Smooth muscle cell (in vitro differentiated cells): ENCODE results near the gene ANAPC2. TPM values are rescaled to one million over a fixed set of nuclear protein-coding genes. Genes with fewer than 3 reads are reported as not detected.

Experiments
- DNase-seq: peaks from one replicate; lab custom pipeline; 2025; ENCODE audit not compliant: unreplicated experiment; lab: John Stamatoyannopoulos, UW
- H2AFZ ChIP-seq: fragments of 200-600 bp; sonication (generic); 2 replicates; pipeline ENCODE4 v1.6.0; 2016; ENCODE audit warnings: antibody characterized with exemption, low read depth, mild to moderate bottlenecking
- H3F3A ChIP-seq: fragments of 200-600 bp; sonication (generic); 2 replicates; pipeline ENCODE4 v1.6.0; 2017; ENCODE audit warnings: antibody characterized with exemption, low read depth
- H3K27ac ChIP-seq: fragments of 200-600 bp; sonication (generic); 2 replicates; pipeline ENCODE4 v1.5.1; 2016; ENCODE audit warnings: low read depth, mild to moderate bottlenecking
- H3K27me3 ChIP-seq: fragments of 200-600 bp; sonication (generic); 2 replicates; pipeline ENCODE4 v1.6.1; 2016; ENCODE audit warnings: low read depth, mild to moderate bottlenecking
- H3K36me3 ChIP-seq: fragments of 200-600 bp; sonication (generic); 2 replicates; pipeline ENCODE4 v1.5.1; 2016; ENCODE audit warnings: low read depth
- H3K4me1 ChIP-seq: fragments of 200-600 bp; sonication (generic); 2 replicates; pipeline ENCODE4 v1.5.1; 2016; ENCODE audit warnings: low read depth
- H3K4me2 ChIP-seq: fragments of 200-600 bp; sonication (generic); 2 replicates; pipeline ENCODE4 v1.6.0; 2016; ENCODE audit warnings: mild to moderate bottlenecking
- H3K4me3 ChIP-seq: fragments of 200-600 bp; sonication (generic); 2 replicates; pipeline ENCODE4 v1.5.1; 2016; ENCODE audit warnings: mild to moderate bottlenecking
- H3K79me2 ChIP-seq: fragments of 200-600 bp; sonication (generic); 2 replicates; pipeline ENCODE4 v1.6.0; 2016; ENCODE audit warnings: low read depth, mild to moderate bottlenecking
- H3K9ac ChIP-seq: fragments of 200-600 bp; sonication (generic); 2 replicates; pipeline ENCODE4 v1.6.0; 2016; ENCODE audit warnings: low read depth
- H3K9me3 ChIP-seq: fragments of 200-600 bp; sonication (generic); replicated peaks from 2 replicates; pipeline ENCODE4 v1.5.1; 2016; ENCODE audit warnings: low read depth
- H4K20me1 ChIP-seq: fragments of 200-600 bp; sonication (generic); 2 replicates; pipeline ENCODE4 v1.6.0; 2016; ENCODE audit warnings: low read depth
- WGBS: methylation state at CpG from one replicate; pipeline ENCODE4 v1.1.7; 2016; ENCODE audit warnings: low lambda C conversion rate; 5-methylcytosine and 5-hydroxymethylcytosine counted together
- polyA plus RNA-seq: library from polyadenylated mRNA; unstranded; fragments of >200 nt; fragmentation: Nextera tagmentation; extraction: Ambion mirVana; gene quantifications from 2 replicates; pipeline ENCODE4 v1.2.1, GENCODE V29; 2016
- total RNA-seq: library from RNA; depleted of rRNA; stranded (reverse); fragments of >200 nt; gene quantifications from 2 replicates; pipeline ENCODE4 v1.2.3, GENCODE V29; 2014
- TF ChIP-seq, protein P1 (sequence below): fragments of 200-600 bp; sonication (generic); IDR thresholded peaks from 2 replicates; pipeline ENCODE4 v1.5.1; 2017; ENCODE audit warnings: borderline replicate concordance, mild to moderate bottlenecking, antibody characterized with exemption; ENCODE audit not compliant: insufficient read depth, poor library complexity, severe bottlenecking

Gene ANAPC2
- total and polyA plus RNA-seq, 2 experiments from 2014 or later = 6.6 to 12.6 TPM

- Histone ChIP-seq H3K4me2 (no peak overlapping the region), H3K79me2 (peaks cover 1% of the 10 kb centered on the region), H4K20me1 (peaks cover 16% of the 10 kb centered on the region), H3K4me3 (no peak overlapping the region), H3K27ac (no peak overlapping the region), H3K27me3 (no peaks in the 10 kb centered on the region), H3F3A (no peaks in the 10 kb centered on the region), H3K4me1 (peaks cover 7% of the 10 kb centered on the region), H3K36me3 (no peaks in the 10 kb centered on the region), H3K9me3 (no peaks in the 10 kb centered on the region), H2AFZ (no peak overlapping the region), H3K9ac (no peak overlapping the region)
- TF ChIP-seq, protein P1, sequence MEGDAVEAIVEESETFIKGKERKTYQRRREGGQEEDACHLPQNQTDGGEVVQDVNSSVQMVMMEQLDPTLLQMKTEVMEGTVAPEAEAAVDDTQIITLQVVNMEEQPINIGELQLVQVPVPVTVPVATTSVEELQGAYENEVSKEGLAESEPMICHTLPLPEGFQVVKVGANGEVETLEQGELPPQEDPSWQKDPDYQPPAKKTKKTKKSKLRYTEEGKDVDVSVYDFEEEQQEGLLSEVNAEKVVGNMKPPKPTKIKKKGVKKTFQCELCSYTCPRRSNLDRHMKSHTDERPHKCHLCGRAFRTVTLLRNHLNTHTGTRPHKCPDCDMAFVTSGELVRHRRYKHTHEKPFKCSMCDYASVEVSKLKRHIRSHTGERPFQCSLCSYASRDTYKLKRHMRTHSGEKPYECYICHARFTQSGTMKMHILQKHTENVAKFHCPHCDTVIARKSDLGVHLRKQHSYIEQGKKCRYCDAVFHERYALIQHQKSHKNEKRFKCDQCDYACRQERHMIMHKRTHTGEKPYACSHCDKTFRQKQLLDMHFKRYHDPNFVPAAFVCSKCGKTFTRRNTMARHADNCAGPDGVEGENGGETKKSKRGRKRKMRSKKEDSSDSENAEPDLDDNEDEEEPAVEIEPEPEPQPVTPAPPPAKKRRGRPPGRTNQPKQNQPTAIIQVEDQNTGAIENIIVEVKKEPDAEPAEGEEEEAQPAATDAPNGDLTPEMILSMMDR = no peak
- no peak for DNase-seq
- WGBS = 91% methylated on average over 19 of the region's 40 CpGs
Measured at GRCh38 chr9:137233143-137233980, 45.0 kb upstream of the ANAPC2 start.

- Histone ChIP-seq H3K9ac (no peak overlapping the region), H3K79me2 (no peaks in the 10 kb centered on the region), H3K27me3 (no peaks in the 10 kb centered on the region), H2AFZ (no peak overlapping the region), H3F3A (no peaks in the 10 kb centered on the region), H3K4me1 (peaks cover 7% of the 10 kb centered on the region), H3K4me2 (no peak overlapping the region), H4K20me1 (peaks cover 12% of the 10 kb centered on the region), H3K9me3 (no peaks in the 10 kb centered on the region), H3K36me3 (no peaks in the 10 kb centered on the region), H3K27ac (no peak overlapping the region), H3K4me3 (no peak overlapping the region)
- TF ChIP-seq, protein P1 = no peak
- no peak for DNase-seq
- WGBS = 95% methylated on average over 24 of the region's 24 CpGs
Measured at GRCh38 chr9:137232510-137232909, 44.1 kb upstream of the ANAPC2 start.

DNA sequence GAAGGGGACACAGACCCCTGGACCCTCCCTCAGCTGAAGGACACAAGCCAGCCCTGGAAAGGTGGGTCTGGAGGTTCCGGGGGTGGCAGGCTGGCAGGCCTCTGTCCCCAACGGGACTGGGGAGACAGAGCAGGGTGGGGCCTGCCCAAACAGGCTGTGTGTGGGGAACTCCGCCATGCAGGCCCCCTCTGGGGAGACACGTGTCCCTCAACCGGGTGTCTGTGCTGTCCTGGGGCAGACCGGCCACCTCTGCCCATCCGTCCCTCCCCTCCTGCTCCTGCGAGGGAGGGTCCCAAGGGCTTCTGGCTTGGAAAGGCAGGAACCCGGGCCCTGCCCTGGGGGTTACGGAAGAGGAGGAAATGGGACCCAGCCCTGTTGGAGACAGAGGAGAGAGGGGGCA is 43.7 kb upstream of the ANAPC2 start:
- no peaks in the 10 kb centered on the region for H3F3A ChIP-seq
- no peak overlapping the region for H3K4me2 ChIP-seq
- peaks cover 11% of the 10 kb centered on the region for H4K20me1 ChIP-seq
- DNase-seq = no peak
- WGBS = 93% methylated on average over 10 of the region's 10 CpGs
- H3K9me3 ChIP-seq = no peaks in the 10 kb centered on the region
- H2AFZ ChIP-seq = no peak overlapping the region
- H3K27me3 ChIP-seq = no peaks in the 10 kb centered on the region
- peaks cover 7% of the 10 kb centered on the region for H3K4me1 ChIP-seq
- H3K4me3 ChIP-seq = no peak overlapping the region
- TF ChIP-seq, protein P1 = no peak
- H3K9ac ChIP-seq = no peak overlapping the region
- H3K36me3 ChIP-seq = no peaks in the 10 kb centered on the region
- no peak overlapping the region for H3K27ac ChIP-seq
- H3K79me2 ChIP-seq = no peaks in the 10 kb centered on the region
